OCI-LY3 (cell line): ENCODE data around the gene PRDX5.

Experiments used
- H2AFZ ChIP-seq: fragments of 200-600, 300-600 bp; shearing (Covaris generic); 2 replicates; pipeline ENCODE4 v1.6.0; 2014; ENCODE audit warnings: antibody characterized with exemption, low read depth, low read length
- H3K27ac ChIP-seq: fragments of 200-600, 300-600 bp; sonication (generic); 2 replicates; pipeline ENCODE4 v1.5.1; 2014; ENCODE audit warnings: mild to moderate bottlenecking, low read length, moderate library complexity, mixed read lengths
- H3K27me3 ChIP-seq: fragments of 200-600, 300-600 bp; sonication (generic); 2 replicates; pipeline ENCODE4 v1.6.1; 2014; ENCODE audit warnings: low read depth, low read length, mixed read lengths
- H3K36me3 ChIP-seq: fragments of 200-600, 300-600 bp; sonication (generic); replicated peaks from 2 replicates; pipeline ENCODE3; 2014; ENCODE audit warnings: low read depth, low read length, mixed read lengths
- H3K4me1 ChIP-seq: fragments of 300-600, 200-600 bp; sonication (generic); 2 replicates; pipeline ENCODE4 v1.6.1; 2014; ENCODE audit warnings: low read length, mixed read lengths
- H3K4me2 ChIP-seq: fragments of 200-600, 300-600 bp; sonication (generic); 2 replicates; pipeline ENCODE4 v1.6.1; 2014; ENCODE audit warnings: low read length, mixed read lengths
- H3K4me3 ChIP-seq: fragments of 300-600, 200-600 bp; sonication (generic); 2 replicates; pipeline ENCODE4 v1.5.1; 2014; ENCODE audit warnings: antibody characterized with exemption, mild to moderate bottlenecking, low read length, moderate library complexity
- H3K79me2 ChIP-seq: fragments of 300-600, 200-600 bp; shearing (Covaris generic); 2 replicates; pipeline ENCODE4 v1.6.1; 2014; ENCODE audit warnings: mild to moderate bottlenecking, low read length, mixed read lengths
- H3K9ac ChIP-seq: fragments of 300-600, 200-600 bp; shearing (Covaris generic); 2 replicates; pipeline ENCODE4 v1.6.0; 2014; ENCODE audit warnings: mild to moderate bottlenecking, low read length, moderate library complexity
- H3K9me3 ChIP-seq: fragments of 200-600, 300-600 bp; shearing (Covaris generic); 2 replicates; pipeline ENCODE4 v1.6.1; 2014; ENCODE audit warnings: low read length, mixed read lengths; ENCODE audit not compliant: insufficient read depth
- H4K20me1 ChIP-seq: fragments of 200-600, 300-600 bp; sonication (generic); 2 replicates; pipeline ENCODE4 v1.6.1; 2016; ENCODE audit warnings: low read length, mixed read lengths; ENCODE audit not compliant: insufficient read depth
- EZH2phosphoT487 ChIP-seq: fragments of 200-600 bp; shearing (Covaris generic); IDR thresholded peaks from 2 replicates; pipeline ENCODE4 v1.6.1; 2018; ENCODE audit warnings: antibody characterized with exemption, mixed run types, low read depth
- TF ChIP-seq, protein P1 (sequence below): fragments of 200-600, 300-600 bp; sonication (generic); IDR thresholded peaks from 2 replicates; pipeline ENCODE4 v1.5.1; 2014; ENCODE audit warnings: antibody characterized with exemption, low read length, low read depth

PRDX5 gene

DNA sequence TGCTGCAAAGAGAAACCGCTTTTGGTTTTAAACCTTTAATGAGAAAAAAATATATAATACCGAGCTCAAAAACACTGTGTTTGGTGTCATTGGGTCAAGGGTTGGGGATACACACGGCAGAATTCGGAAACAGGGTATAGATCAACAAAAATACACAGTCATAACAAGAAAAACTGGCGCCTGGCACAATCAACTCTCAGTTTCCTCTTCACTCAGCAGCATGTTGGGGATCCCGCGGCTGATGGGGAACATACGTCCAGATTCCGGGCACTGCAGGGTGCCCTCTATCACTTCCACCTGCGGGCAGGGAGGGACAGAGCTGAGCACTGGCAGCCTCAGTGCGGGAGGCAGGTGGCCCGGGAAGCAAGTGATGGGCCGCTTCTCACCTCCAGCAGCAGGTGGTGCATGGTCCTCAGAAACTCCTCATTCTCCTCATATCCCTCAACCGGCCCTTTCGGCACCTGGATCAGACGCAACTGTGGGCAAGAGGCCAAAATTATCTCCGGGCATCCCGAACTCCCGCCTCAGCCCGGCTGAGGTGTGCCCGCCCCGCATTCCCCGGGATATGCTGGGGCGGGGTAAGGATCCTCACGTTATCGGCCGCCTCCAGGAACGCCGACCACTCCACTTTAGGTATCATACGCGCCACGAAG lies 1.1 kb upstream of the PRDX5 start:
- peak overlapping the region; percentile 93 for H3K27ac ChIP-seq
- H3K9me3 ChIP-seq: no peaks in the 10 kb centered on the region
- TF ChIP-seq EZH2phosphoT487: no peak
- TF ChIP-seq, protein P1, sequence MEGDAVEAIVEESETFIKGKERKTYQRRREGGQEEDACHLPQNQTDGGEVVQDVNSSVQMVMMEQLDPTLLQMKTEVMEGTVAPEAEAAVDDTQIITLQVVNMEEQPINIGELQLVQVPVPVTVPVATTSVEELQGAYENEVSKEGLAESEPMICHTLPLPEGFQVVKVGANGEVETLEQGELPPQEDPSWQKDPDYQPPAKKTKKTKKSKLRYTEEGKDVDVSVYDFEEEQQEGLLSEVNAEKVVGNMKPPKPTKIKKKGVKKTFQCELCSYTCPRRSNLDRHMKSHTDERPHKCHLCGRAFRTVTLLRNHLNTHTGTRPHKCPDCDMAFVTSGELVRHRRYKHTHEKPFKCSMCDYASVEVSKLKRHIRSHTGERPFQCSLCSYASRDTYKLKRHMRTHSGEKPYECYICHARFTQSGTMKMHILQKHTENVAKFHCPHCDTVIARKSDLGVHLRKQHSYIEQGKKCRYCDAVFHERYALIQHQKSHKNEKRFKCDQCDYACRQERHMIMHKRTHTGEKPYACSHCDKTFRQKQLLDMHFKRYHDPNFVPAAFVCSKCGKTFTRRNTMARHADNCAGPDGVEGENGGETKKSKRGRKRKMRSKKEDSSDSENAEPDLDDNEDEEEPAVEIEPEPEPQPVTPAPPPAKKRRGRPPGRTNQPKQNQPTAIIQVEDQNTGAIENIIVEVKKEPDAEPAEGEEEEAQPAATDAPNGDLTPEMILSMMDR: no peak; the same call in 1 of the 2 replicates
- H4K20me1 ChIP-seq: no peaks in the 10 kb centered on the region
- H3K79me2 ChIP-seq: peaks cover 50% of the 10 kb centered on the region
- H3K4me2 ChIP-seq: peak overlapping the region; percentile 72
- peaks cover 14% of the 10 kb centered on the region for H3K4me1 ChIP-seq
- peaks cover 16% of the 10 kb centered on the region for H3K36me3 ChIP-seq
- H3K27me3 ChIP-seq: no peaks in the 10 kb centered on the region
- H3K4me3 ChIP-seq: peak overlapping the region; percentile 85
- peak overlapping the region; percentile 90 for H3K9ac ChIP-seq
- no peak overlapping the region for H2AFZ ChIP-seq

DNA sequence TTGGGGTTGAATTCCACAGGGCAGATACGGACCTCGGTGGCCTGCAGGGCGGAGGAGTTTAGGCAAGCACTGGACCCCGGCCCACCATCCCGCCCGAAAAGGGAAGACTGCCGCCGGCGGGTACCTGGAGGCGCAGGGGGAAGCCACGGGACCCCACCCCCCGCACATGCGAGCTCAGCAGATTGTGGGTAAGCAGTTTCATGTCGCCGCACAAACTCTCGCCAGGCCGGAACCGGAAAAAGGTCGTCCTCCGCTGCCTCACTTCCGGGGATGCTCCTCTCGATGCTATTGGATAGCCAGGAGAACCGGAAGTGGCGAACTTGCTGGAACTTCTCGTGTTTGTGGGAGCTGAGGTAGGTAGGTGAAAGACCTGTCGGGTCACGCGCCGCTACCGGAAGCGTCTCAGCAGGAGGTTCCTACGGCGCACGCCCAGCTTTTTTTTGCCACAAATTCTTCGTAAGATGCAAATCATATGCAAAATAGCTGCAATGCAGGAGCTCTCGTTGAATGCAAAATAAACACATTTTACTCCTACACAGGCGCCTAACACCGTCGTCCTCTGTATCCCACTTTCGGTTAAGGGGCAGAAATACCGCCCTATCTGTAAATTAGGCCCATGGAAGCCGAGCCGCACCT lies 478 bp upstream of the PRDX5 start, which contains the start of gene TRMT112:
TSS of gene TRMT112 (minus strand) at position 235 of the 636 bp plus-strand sequence. CDS start at position 202, 33 bp downstream.
- TF ChIP-seq, protein P1: no peak
- TF ChIP-seq EZH2phosphoT487: no peak
- Histone ChIP-seq H2AFZ (peak within 1 kb of the TSS; percentile 52; the same call in 1 of the 2 replicates), H3K79me2 (peaks cover 48% of the 10 kb centered on the region), H3K4me1 (peaks cover 14% of the 10 kb centered on the region), H3K4me3 (peak within 1 kb of the TSS; percentile 85), H3K36me3 (peaks cover 18% of the 10 kb centered on the region), H3K9me3 (no peaks in the 10 kb centered on the region), H3K27me3 (no peaks in the 10 kb centered on the region), H4K20me1 (no peaks in the 10 kb centered on the region), H3K27ac (peak within 1 kb of the TSS; percentile 93), H3K9ac (peak within 1 kb of the TSS; percentile 90), H3K4me2 (peak within 1 kb of the TSS; percentile 72)

DNA sequence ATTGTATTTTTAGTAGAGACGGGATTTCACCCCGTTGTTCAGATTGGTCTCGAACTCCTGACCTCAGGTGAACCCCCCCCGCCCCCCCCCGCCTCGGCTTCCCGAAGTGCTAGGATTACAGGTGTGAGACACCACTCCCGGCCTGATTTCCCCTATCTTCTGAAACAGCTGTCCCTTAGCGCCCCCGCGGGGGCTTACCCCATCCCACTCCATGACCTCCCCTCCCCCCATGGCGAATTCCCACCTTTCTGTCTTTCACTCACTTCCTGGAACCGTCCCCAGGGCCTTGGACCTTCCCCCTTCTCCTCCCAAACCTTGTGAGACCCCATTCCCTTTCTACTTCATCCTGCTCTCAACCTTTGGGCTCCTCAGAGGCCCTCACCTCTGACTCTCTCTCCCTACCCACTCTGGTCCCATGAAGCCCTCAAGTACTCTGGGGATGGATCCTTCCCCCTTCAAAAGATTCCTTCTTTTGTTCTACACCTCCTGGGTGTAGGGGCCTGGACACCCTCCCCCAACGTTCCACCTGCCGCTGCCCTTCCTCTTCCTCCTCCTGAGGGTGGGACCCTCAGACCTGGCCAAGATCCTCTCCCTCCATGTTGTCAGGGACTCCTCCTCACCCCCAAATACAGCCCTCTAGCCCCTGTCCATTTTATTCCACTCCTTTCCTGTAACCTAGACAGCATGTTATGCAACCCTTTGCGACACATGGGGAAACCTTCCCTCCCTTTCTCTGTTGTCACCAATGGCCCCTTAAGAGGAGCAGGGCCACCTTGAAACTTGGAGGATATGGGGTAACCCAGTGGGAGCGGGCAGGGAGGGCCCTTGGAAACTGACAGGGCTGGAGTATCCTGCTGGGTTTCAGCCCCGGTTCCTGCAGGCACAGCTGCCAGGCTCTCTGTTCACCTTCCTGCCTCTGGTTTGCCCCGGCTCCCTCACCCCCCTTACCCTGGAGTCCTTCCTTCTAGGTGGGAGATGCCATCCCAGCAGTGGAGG lies 1.1 kb downstream of the PRDX5 start:
- Histone ChIP-seq H3K27ac (peak overlapping the region; percentile 93), H3K4me3 (peak overlapping the region; percentile 85), H3K4me1 (peaks cover 14% of the 10 kb centered on the region), H3K9ac (peak overlapping the region; percentile 90), H3K4me2 (peak overlapping the region; percentile 72), H3K79me2 (peaks cover 35% of the 10 kb centered on the region), H4K20me1 (no peaks in the 10 kb centered on the region), H3K36me3 (peaks cover 22% of the 10 kb centered on the region), H3K27me3 (no peaks in the 10 kb centered on the region), H2AFZ (no peak overlapping the region), H3K9me3 (no peaks in the 10 kb centered on the region)
- TF ChIP-seq EZH2phosphoT487: no peak
- TF ChIP-seq, protein P1: no peak
